Psoas muscle (tissue), 8 donors: ENCODE measurements around the gene CAD. TPM values are rescaled to one million over a fixed set of nuclear protein-coding genes. Genes with fewer than 3 reads are reported as not detected.

Experiments used
- ATAC-seq, 4 donors: fragments of 200-7000 bp; cut with Tn5 transposase; one replicate each; pipeline ENCODE4 v1.9.1; 2020; ENCODE audit warnings: moderate library complexity in 3 of 4, mild to moderate bottlenecking in 2 of 4
- DNase-seq, 2 donors: peaks; one replicate each; pipeline ENCODE4 v3.0.0-alpha.2; 2020
- H3K27ac ChIP-seq: fragments of 200-600 bp; one replicate; pipeline ENCODE4 v1.8.0; 2022
- H3K27me3 ChIP-seq, 3 donors: fragments of 200-600 bp in 1 of 3; one replicate each; pipeline versions ENCODE4 v1.6.1 to v1.8.0; 2013 to 2022; ENCODE audit warnings: low read length in 2 of 3, mild to moderate bottlenecking in 2 of 3, moderate library complexity in 1 of 3; ENCODE audit not compliant: insufficient read depth in 3 of 3
- H3K36me3 ChIP-seq, 2 donors: fragments of 200-600 bp in 1 of 2; one replicate each; pipeline versions ENCODE4 v1.6.1 to v1.8.0; 2013 to 2022; ENCODE audit warnings: low read depth in 1 of 2, mild to moderate bottlenecking in 1 of 2, moderate library complexity in 1 of 2; ENCODE audit not compliant: insufficient read depth in 1 of 2
- H3K4me1 ChIP-seq: fragments of 200-600 bp; one replicate; pipeline ENCODE4 v1.8.0; 2022
- H3K4me3 ChIP-seq: fragments of 200-600 bp; one replicate; pipeline ENCODE4 v1.8.0; 2022; ENCODE audit warnings: mild to moderate bottlenecking
- H3K9me3 ChIP-seq: fragments of 200-600 bp; one replicate; pipeline ENCODE4 v1.8.0; 2022
- WGBS, 3 donors: extraction: QIAGEN DNeasy Blood & Tissue Kit; methylation state at CpG; one replicate each; pipeline versions ENCODE4 v1.1.6 to v1.1.7; 2013; 5-methylcytosine and 5-hydroxymethylcytosine counted together
- intact Hi-C, 2 donors: fragments of 100-400 bp; cut with DNase I; formaldehyde crosslinking; loops; one replicate each; pipeline versions ENCODE4 v1.11.0 to v1.14.2; 2022
- polyA plus RNA-seq, 3 donors: library from polyadenylated mRNA; stranded (reverse); fragments of 200-250 nt; gene quantifications; one replicate each; pipeline ENCODE4 v1.2.3, GENCODE V29; 2013
- total RNA-seq, 4 donors: library from RNA; stranded (reverse); fragmentation: NEBNext Ultra II Directional in 2 of 4; extraction: Animal tissue kit (Norgen Biotek cat#: 25700) in 2 of 4; gene quantifications; one replicate each; pipeline versions ENCODE4 v1.2.1 to v1.2.4, GENCODE V29; 2021 to 2023
- TF ChIP-seq, protein P1 (sequence below): fragments of 200-600 bp; IDR thresholded peaks from one replicate; pipeline ENCODE4 v1.8.0; 2022; ENCODE audit warnings: antibody characterized with exemption
- donor health status: healthy with polysubstance abuse.
- donor health status: DM: no; HTN: no; CAD: no; lungs with moderate emphysema.
- donor health status: Bipolar disorder and iron deficiency.
- donor health status: healthy.
- donor health status: DM: yes; HTN: yes; CAD: no.
- donor health status: DM: no; HTN: no; CAD: no.
- donor health status: DM: no; HTN: no; CAD: no.
- donor health status: DM: yes; HTN: yes; CAD: no.

The CAD gene
- total and polyA plus RNA-seq, 7 donors: 5.9 to 13.6 (median 8.2) TPM

DNA sequence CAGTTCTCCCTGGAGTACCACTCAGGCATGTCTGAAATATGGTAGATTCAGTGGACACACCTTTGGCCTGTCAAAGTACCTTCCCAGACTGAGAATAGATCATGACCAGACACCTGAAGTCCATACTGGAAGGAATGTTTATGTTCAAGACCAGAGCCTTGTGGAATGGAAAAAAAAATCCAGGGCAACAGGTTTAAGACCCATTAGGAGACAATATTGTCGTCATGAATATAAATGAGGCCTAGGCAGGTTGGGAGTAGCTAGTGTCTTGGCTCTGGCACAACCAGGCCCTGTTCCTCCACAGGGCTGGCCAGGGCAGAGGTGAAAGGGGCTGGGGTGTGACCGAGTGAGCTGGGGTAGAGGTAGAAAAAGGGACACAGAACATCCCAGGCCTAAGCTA, 18.5 kb upstream of the CAD start:
- TF ChIP-seq, protein P1, sequence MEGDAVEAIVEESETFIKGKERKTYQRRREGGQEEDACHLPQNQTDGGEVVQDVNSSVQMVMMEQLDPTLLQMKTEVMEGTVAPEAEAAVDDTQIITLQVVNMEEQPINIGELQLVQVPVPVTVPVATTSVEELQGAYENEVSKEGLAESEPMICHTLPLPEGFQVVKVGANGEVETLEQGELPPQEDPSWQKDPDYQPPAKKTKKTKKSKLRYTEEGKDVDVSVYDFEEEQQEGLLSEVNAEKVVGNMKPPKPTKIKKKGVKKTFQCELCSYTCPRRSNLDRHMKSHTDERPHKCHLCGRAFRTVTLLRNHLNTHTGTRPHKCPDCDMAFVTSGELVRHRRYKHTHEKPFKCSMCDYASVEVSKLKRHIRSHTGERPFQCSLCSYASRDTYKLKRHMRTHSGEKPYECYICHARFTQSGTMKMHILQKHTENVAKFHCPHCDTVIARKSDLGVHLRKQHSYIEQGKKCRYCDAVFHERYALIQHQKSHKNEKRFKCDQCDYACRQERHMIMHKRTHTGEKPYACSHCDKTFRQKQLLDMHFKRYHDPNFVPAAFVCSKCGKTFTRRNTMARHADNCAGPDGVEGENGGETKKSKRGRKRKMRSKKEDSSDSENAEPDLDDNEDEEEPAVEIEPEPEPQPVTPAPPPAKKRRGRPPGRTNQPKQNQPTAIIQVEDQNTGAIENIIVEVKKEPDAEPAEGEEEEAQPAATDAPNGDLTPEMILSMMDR: no peak
- Histone ChIP-seq H3K27ac (no peak overlapping the region), H3K4me3 (no peak overlapping the region), H3K9me3 (no peaks in the 10 kb centered on the region), H3K36me3 (peaks cover 12 to 44% of the 10 kb centered on the region in 2 donors), H3K27me3 (no peaks in the 10 kb centered on the region), H3K4me1 (no peaks in the 10 kb centered on the region)
- no peak for DNase-seq
- intact Hi-C loops: no loop called here
- 61 to 77% (median 72%) methylated on average over 2 of the region's 2 CpGs for WGBS, 3 donors
- ATAC-seq: peak in 1 of 4 donors; percentile 2

DNA sequence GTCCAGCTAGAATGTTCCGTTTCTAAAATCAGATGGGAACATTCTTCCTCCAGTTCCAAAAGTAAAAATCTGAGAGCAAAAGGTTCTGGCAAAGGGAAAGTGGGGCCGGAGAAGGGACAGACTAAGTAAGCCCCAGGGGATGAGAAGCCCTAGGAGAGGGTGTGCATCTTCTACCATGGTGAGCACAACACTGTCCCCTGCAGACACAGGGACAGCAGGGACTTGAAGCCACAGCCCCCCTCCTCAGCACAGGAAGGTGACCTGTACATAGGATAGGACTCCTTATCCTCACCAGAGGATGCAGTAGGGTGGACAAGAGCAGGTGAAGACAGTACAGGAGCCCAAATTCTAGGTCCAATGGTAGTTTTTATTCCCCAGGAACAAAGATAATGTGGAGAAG, 17.9 kb upstream of the CAD start:
- DNase-seq (no peak), ATAC-seq (peak in 1 of 4 donors; percentile 31)
- Histone ChIP-seq H3K36me3 (peaks cover 18 to 50% of the 10 kb centered on the region in 2 donors), H3K4me3 (no peak overlapping the region), H3K27me3 (no peaks in the 10 kb centered on the region), H3K4me1 (no peaks in the 10 kb centered on the region), H3K27ac (no peak overlapping the region), H3K9me3 (no peaks in the 10 kb centered on the region)
- TF ChIP-seq, protein P1: no peak
- WGBS, 3 donors: 71 to 83% (median 79%) methylated on average over 2 of the region's 2 CpGs
- intact Hi-C loops: no loop called here

- no peak for ATAC-seq
- Histone ChIP-seq H3K4me1 (no peaks in the 10 kb centered on the region), H3K27me3 (no peaks in the 10 kb centered on the region), H3K4me3 (no peak overlapping the region), H3K9me3 (no peaks in the 10 kb centered on the region), H3K36me3 (peaks cover 21 to 74% of the 10 kb centered on the region in 2 donors), H3K27ac (no peak overlapping the region)
- intact Hi-C loops: loop anchor here in 1 of 2 donors (10.0 kb wide), 1 partner anchor 237 kb away; no protein-coding TSS in a partner anchor
- WGBS, 3 donors: 84 to 92% (median 90%) methylated on average over 7 of the region's 7 CpGs
- DNase-seq: no peak
- TF ChIP-seq, protein P1: no peak
Measured at GRCh38 chr2:27201675-27202074, 15.5 kb upstream of the CAD start.

DNA sequence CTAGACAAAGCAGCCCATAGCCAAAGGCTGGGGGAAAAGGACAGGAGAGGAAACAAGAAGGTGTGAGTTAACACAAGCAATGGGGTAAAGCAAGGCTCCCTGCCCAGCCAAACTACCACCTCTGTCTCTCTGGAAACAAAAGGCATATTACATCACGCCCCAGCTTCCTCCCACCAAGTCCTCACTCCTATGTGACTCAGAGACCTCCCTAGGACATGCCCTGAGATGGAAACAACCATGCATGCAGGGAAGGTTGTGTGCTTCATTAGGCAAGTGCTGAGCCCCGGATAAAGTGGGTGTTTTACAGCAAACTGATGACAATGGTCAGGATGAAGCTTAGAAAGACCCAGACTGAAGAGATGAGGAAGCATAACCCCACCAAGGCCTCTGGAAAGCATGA, 14.3 kb upstream of the CAD start:
- ATAC-seq: no peak
- WGBS, 3 donors: 72 to 97% (median 84%) methylated on average over 2 of the region's 2 CpGs
- DNase-seq: no peak
- Histone ChIP-seq H3K27ac (no peak overlapping the region), H3K9me3 (no peaks in the 10 kb centered on the region), H3K4me1 (no peaks in the 10 kb centered on the region), H3K4me3 (no peak overlapping the region), H3K27me3 (no peaks in the 10 kb centered on the region), H3K36me3 (peaks cover 21 to 86% of the 10 kb centered on the region in 2 donors)
- TF ChIP-seq, protein P1: no peak
- intact Hi-C loops: loop anchor here in 1 of 2 donors (10.0 kb wide), 1 partner anchor 238 kb away; no protein-coding TSS in a partner anchor

DNA sequence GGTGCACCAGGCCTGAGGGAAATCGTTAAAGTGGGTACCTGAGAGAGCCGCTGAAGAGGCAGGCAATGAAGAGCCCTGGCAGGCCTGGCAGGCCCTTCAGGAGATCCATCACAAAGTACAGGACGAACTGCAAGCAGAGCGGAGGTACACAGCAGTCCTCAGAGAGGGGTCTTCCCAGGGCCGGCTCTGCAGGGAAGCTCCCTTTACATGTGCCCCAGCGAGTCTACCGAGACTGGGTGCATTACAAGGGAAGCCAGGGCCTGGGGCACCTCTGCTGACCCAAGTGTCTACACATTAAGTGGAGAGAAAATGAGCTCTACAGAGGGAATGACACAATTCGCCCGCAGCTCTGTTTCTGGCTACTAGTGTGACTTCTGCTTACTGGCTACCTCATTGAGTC, 13.4 kb upstream of the CAD start:
- ATAC-seq: no peak
- intact Hi-C loops: loop anchor here in 1 of 2 donors (10.0 kb wide), 1 partner anchor 239 kb away; no protein-coding TSS in a partner anchor
- no peaks in the 10 kb centered on the region for H3K9me3 ChIP-seq
- no peak for DNase-seq
- H3K4me1 ChIP-seq: no peaks in the 10 kb centered on the region
- H3K27me3 ChIP-seq: no peaks in the 10 kb centered on the region
- H3K36me3 ChIP-seq: peaks cover 25 to 95% of the 10 kb centered on the region in 2 donors
- TF ChIP-seq, protein P1: no peak
- WGBS, 3 donors: 94 to 97% (median 96%) methylated on average over 9 of the region's 9 CpGs
- H3K27ac ChIP-seq: no peak overlapping the region
- H3K4me3 ChIP-seq: no peak overlapping the region
